ENCODE data around the gene SIL1.

The SIL1 gene

GRCh38 chr5:139022528-139022927 lies 175.6 kb downstream of the SIL1 start:
- no peaks in the 10 kb centered on the region for H3K9me3 ChIP-seq
- no peak overlapping the region for H3K27ac ChIP-seq
- no peaks in the 10 kb centered on the region for H3K27me3 ChIP-seq
- no peak overlapping the region for H3K4me3 ChIP-seq (ENCODE audit: low read depth in 1 of 2, low read length in 1 of 2)
- H3K36me3 ChIP-seq: peaks cover 37% of the 10 kb centered on the region
- peaks cover 3 to 8% of the 10 kb centered on the region in 2 experiments for H3K4me1 ChIP-seq (ENCODE audit: control insufficient read depth in 1 of 2, insufficient read depth in 1 of 2, low read depth in 1 of 2, low read length in 1 of 2)
- no peak for TF ChIP-seq CTCF (IDR thresholded peaks at IDR 0.05)

GRCh38 chr5:139021346-139021745 lies 176.8 kb downstream of the SIL1 start:
- Histone ChIP-seq H3K36me3 (peaks cover 37% of the 10 kb centered on the region), H3K27me3 (no peaks in the 10 kb centered on the region), H3K27ac (no peak overlapping the region), H3K4me1 (ENCODE audit: control insufficient read depth in 1 of 2, insufficient read depth in 1 of 2, low read depth in 1 of 2, low read length in 1 of 2) (no peaks in the 10 kb centered on the region), H3K4me3 (ENCODE audit: low read depth in 1 of 2, low read length in 1 of 2) (no peak overlapping the region), H3K9me3 (no peaks in the 10 kb centered on the region)
- no peak for TF ChIP-seq CTCF (IDR thresholded peaks at IDR 0.05)

- Histone ChIP-seq H3K4me1 (ENCODE audit: control insufficient read depth in 1 of 2, insufficient read depth in 1 of 2, low read depth in 1 of 2, low read length in 1 of 2) (no peaks in the 10 kb centered on the region), H3K27me3 (no peaks in the 10 kb centered on the region), H3K27ac (no peak overlapping the region), H3K36me3 (peaks cover 37% of the 10 kb centered on the region), H3K4me3 (ENCODE audit: low read depth in 1 of 2, low read length in 1 of 2) (no peak overlapping the region), H3K9me3 (no peaks in the 10 kb centered on the region)
- no peak for TF ChIP-seq CTCF (IDR thresholded peaks at IDR 0.05)
Measured at GRCh38 chr5:139019880-139020279, 178.3 kb downstream of the SIL1 start.

- no peak for TF ChIP-seq CTCF (IDR thresholded peaks at IDR 0.05)
- Histone ChIP-seq H3K27me3 (no peaks in the 10 kb centered on the region), H3K36me3 (peaks cover 32% of the 10 kb centered on the region), H3K27ac (no peak overlapping the region), H3K4me1 (ENCODE audit: control insufficient read depth in 1 of 2, insufficient read depth in 1 of 2, low read depth in 1 of 2, low read length in 1 of 2) (no peaks in the 10 kb centered on the region), H3K9me3 (no peaks in the 10 kb centered on the region), H3K4me3 (ENCODE audit: low read depth in 1 of 2, low read length in 1 of 2) (no peak overlapping the region)
Measured at GRCh38 chr5:139019211-139019610, 179.0 kb downstream of the SIL1 start.

GRCh38 chr5:139017624-139018023 lies 180.5 kb downstream of the SIL1 start:
- Histone ChIP-seq H3K27me3 (no peaks in the 10 kb centered on the region), H3K4me1 (ENCODE audit: control insufficient read depth in 1 of 2, insufficient read depth in 1 of 2, low read depth in 1 of 2, low read length in 1 of 2) (no peaks in the 10 kb centered on the region), H3K36me3 (peaks cover 32% of the 10 kb centered on the region), H3K9me3 (no peaks in the 10 kb centered on the region), H3K4me3 (ENCODE audit: low read depth in 1 of 2, low read length in 1 of 2) (no peak overlapping the region), H3K27ac (no peak overlapping the region)
- no peak for TF ChIP-seq CTCF (IDR thresholded peaks at IDR 0.05)

GRCh38 chr5:139016186-139016585 lies 182.0 kb downstream of the SIL1 start:
- H3K36me3 ChIP-seq: peaks cover 28% of the 10 kb centered on the region
- no peaks in the 10 kb centered on the region for H3K4me1 ChIP-seq (ENCODE audit: control insufficient read depth in 1 of 2, insufficient read depth in 1 of 2, low read depth in 1 of 2, low read length in 1 of 2)
- no peak overlapping the region for H3K27ac ChIP-seq
- no peak overlapping the region for H3K4me3 ChIP-seq (ENCODE audit: low read depth in 1 of 2, low read length in 1 of 2)
- no peak for TF ChIP-seq CTCF (IDR thresholded peaks at IDR 0.05)
- H3K27me3 ChIP-seq: no peaks in the 10 kb centered on the region
- H3K9me3 ChIP-seq: no peaks in the 10 kb centered on the region

All from neutrophil (primary cell).